Neuronal stem cell (in vitro differentiated cells): ENCODE measurements around the gene PIP5K1C.
A peak's percentile ranks its signal among the peaks of the same experiment; 100 is the strongest.
"Not testable (repeated sequence)": the region's sequence is repeated elsewhere in the genome, so short reads cannot be mapped to it uniquely, and the experiment has no call there.

ENCODE experiments used
- DNase-seq: peaks from one replicate; pipeline ENCODE4 v3.0.0-alpha.2; 2013; ENCODE audit warnings: low spot score
- H2AFZ ChIP-seq: one replicate; pipeline ENCODE4 v1.6.1; 2013; ENCODE audit warnings: mild to moderate bottlenecking, low read length, inconsistent platforms
- H2AK5ac ChIP-seq: 2 replicates; pipeline ENCODE4 v1.6.1; 2013; ENCODE audit warnings: low read depth, mild to moderate bottlenecking, inconsistent platforms, low read length, moderate library complexity, mixed read lengths
- H2BK120ac ChIP-seq: 2 replicates; pipeline ENCODE4 v1.6.1; 2013; ENCODE audit warnings: low read depth, mild to moderate bottlenecking, inconsistent platforms, low read length, moderate library complexity, mixed read lengths
- H2BK12ac ChIP-seq: one replicate; pipeline ENCODE4 v1.6.1; 2013; ENCODE audit warnings: low read length, inconsistent platforms
- H2BK15ac ChIP-seq: 2 replicates; pipeline ENCODE4 v1.6.1; 2013; ENCODE audit warnings: mild to moderate bottlenecking, low read length, inconsistent platforms, mixed read lengths
- H2BK5ac ChIP-seq: one replicate; pipeline ENCODE4 v1.6.1; 2013; ENCODE audit warnings: inconsistent platforms, mild to moderate bottlenecking, low read length, moderate library complexity
- H3K14ac ChIP-seq: one replicate; pipeline ENCODE4 v1.6.1; 2013; ENCODE audit warnings: low read length, inconsistent platforms
- H3K18ac ChIP-seq: 2 replicates; pipeline ENCODE4 v1.6.1; 2013; ENCODE audit warnings: low read length, inconsistent platforms
- H3K23ac ChIP-seq: 2 replicates; pipeline ENCODE4 v1.6.1; 2013; ENCODE audit warnings: low read depth, mild to moderate bottlenecking, mixed read lengths, low read length, inconsistent platforms; ENCODE audit not compliant: poor library complexity
- H3K27ac ChIP-seq: replicated peaks from 3 replicates; pipeline ENCODE4 v1.5.1; 2013; ENCODE audit warnings: low read length, inconsistent platforms
- H3K27me3 ChIP-seq, 3 experiments: 2 replicates each; pipeline ENCODE4 v1.6.1; 2013; ENCODE audit warnings: low read length in 3 of 3, mild to moderate bottlenecking in 2 of 3, inconsistent platforms in 1 of 3, low read depth in 1 of 3, mixed read lengths in 1 of 3, moderate library complexity in 1 of 3; ENCODE audit not compliant: control insufficient read depth in 3 of 3, insufficient read depth in 3 of 3
- H3K36me3 ChIP-seq, 2 donors: replicated peaks in 1 of 2; 2 replicates each; pipeline ENCODE4 v1.6.1; 2013; ENCODE audit warnings: low read length in 2 of 2; ENCODE audit not compliant: control insufficient read depth in 2 of 2, insufficient read depth in 2 of 2
- H3K4ac ChIP-seq: 2 replicates; pipeline ENCODE4 v1.6.1; 2013; ENCODE audit warnings: inconsistent platforms, mild to moderate bottlenecking, low read length, moderate library complexity
- H3K4me1 ChIP-seq, 2 donors: 1 replicate in 1 of 2; 2 replicates in 1 of 2; pipeline ENCODE4 v1.6.1; 2013; ENCODE audit warnings: low read length in 2 of 2, low read depth in 1 of 2; ENCODE audit not compliant: control insufficient read depth in 2 of 2, insufficient read depth in 1 of 2
- H3K4me2 ChIP-seq: one replicate; pipeline ENCODE4 v1.6.1; 2013; ENCODE audit warnings: mild to moderate bottlenecking, low read length, inconsistent platforms; ENCODE audit not compliant: insufficient read depth, poor library complexity, severe bottlenecking
- H3K4me3 ChIP-seq, 2 donors: 2 replicates each; pipeline ENCODE4 v1.5.1; 2013; ENCODE audit warnings: low read length in 2 of 2, mild to moderate bottlenecking in 2 of 2, inconsistent platforms in 1 of 2, moderate library complexity in 1 of 2
- H3K79me1 ChIP-seq: one replicate; pipeline ENCODE4 v1.6.1; 2013; ENCODE audit warnings: low read depth, mild to moderate bottlenecking, inconsistent platforms, low read length, moderate library complexity
- H3K9ac ChIP-seq: one replicate; pipeline ENCODE4 v1.6.1; 2013; ENCODE audit warnings: mild to moderate bottlenecking, low read depth, low read length, inconsistent platforms; ENCODE audit not compliant: poor library complexity
- H3K9me3 ChIP-seq, 2 donors: replicated peaks in 1 of 2; 2 replicates each; pipeline versions ENCODE3 to v1.6.1; 2013; ENCODE audit warnings: low read length in 2 of 2, mild to moderate bottlenecking in 2 of 2, inconsistent platforms in 1 of 2, low read depth in 1 of 2, mixed read lengths in 1 of 2, moderate library complexity in 1 of 2; ENCODE audit not compliant: control insufficient read depth in 2 of 2, insufficient read depth in 1 of 2
- H4K8ac ChIP-seq: one replicate; pipeline ENCODE4 v1.6.1; 2013; ENCODE audit warnings: low read depth, mild to moderate bottlenecking, inconsistent platforms, low read length, moderate library complexity
- H4K91ac ChIP-seq: one replicate; pipeline ENCODE4 v1.6.1; 2013; ENCODE audit warnings: low read length, low read depth, mild to moderate bottlenecking, inconsistent platforms; ENCODE audit not compliant: poor library complexity
- WGBS, 2 donors: extraction: QIAGEN DNeasy Blood & Tissue Kit; methylation state at CpG; one replicate each; pipeline ENCODE4 v1.1.7; 2013; ENCODE audit warnings: missing lambda C conversion rate in 2 of 2, mixed read lengths in 1 of 2; ENCODE audit not compliant: insufficient read length in 2 of 2, insufficient replicate concordance in 1 of 2; ENCODE audit errors: extremely low coverage in 2 of 2; 5-methylcytosine and 5-hydroxymethylcytosine counted together

PIP5K1C gene

GRCh38 chr19:3585301-3586126, 114.8 kb downstream of the PIP5K1C start, which contains the start of gene GIPC3:
TSS of gene GIPC3 (plus strand) at chr19:3585478. CDS start at chr19:3585598, 120 bp downstream.
- Histone ChIP-seq H2BK12ac (no peak within 1 kb of the TSS), H3K36me3 (no peaks in the 10 kb centered on the region), H2AK5ac (no peak within 1 kb of the TSS), H2AFZ (peak within 1 kb of the TSS; percentile 73), H3K4me1 (no peaks in the 10 kb centered on the region), H2BK120ac (no peak within 1 kb of the TSS), H3K4me3 (no peak within 1 kb of the TSS), H4K91ac (no peak within 1 kb of the TSS), H3K23ac (peak within 1 kb of the TSS; percentile 73), H2BK5ac (peak within 1 kb of the TSS; percentile 39), H2BK15ac (peak within 1 kb of the TSS; percentile 67), H3K9ac (no peak within 1 kb of the TSS), H3K4me2 (peak within 1 kb of the TSS; percentile 54), H3K27ac (no peak within 1 kb of the TSS), H3K18ac (peak within 1 kb of the TSS; percentile 91), H4K8ac (no peak within 1 kb of the TSS), H3K27me3 (peaks cover 8 to 24% (median 23%) of the 10 kb centered on the region in 3 experiments), H3K9me3 (no peaks in the 10 kb centered on the region), H3K14ac (no peak within 1 kb of the TSS), H3K79me1 (no peaks in the 10 kb centered on the region), H3K4ac (no peak within 1 kb of the TSS)
- WGBS, 2 donors, result no CpG with 5 or more reads among the region's 84 CpGs
- no peak for DNase-seq

DNA sequence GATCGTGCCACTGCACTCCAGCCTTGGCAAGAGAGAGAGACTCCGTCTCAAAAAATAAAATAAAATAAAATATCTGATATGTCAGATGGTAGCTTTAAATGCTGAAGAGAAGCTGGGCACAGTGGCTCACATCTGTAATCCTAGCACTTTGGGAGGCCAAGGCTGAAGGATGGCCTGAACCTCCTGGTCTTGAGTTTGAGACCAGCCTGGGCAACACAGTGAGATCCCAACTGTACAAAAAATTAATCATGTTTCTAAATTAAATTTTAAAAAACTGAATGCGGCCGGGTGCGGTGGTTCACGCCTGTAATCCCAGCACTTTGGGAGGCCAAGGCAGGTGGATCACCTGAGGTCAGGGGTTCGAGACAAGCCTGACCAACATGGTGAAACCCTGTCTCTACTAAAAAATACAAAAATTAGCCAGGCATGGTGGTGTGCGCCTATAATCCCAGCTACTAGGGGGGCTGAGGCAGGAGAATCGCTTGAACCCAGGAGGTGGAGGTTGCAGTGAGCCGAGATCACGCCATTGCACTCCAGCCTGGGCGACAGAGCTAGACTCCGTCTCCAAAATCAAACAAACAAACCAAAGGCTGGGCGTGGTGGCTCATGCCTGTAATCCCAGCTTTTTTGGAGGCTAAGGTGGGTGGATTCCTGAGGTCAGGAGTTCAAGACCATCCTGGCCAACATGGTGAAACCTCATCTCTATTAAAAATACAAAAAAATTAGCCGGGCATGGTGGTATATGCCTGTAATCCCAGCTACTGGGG, 116.0 kb downstream of the PIP5K1C start:
- not testable (repeated sequence) for H3K4me2 ChIP-seq, H3K23ac ChIP-seq, H3K4ac ChIP-seq, H2BK15ac ChIP-seq, H2AFZ ChIP-seq, H3K9me3 ChIP-seq, H3K14ac ChIP-seq, H2BK5ac ChIP-seq, H3K18ac ChIP-seq, H3K27ac ChIP-seq, H3K4me3 ChIP-seq, H2AK5ac ChIP-seq, H3K9ac ChIP-seq, H4K8ac ChIP-seq, DNase-seq, H2BK12ac ChIP-seq, H3K4me1 ChIP-seq, H3K36me3 ChIP-seq, H3K79me1 ChIP-seq, H2BK120ac ChIP-seq, H4K91ac ChIP-seq
- peaks cover 8 to 28% (median 23%) of the 10 kb centered on the region in 3 experiments for H3K27me3 ChIP-seq
- WGBS, 2 donors, result no CpG with 5 or more reads among the region's 15 CpGs

DNA sequence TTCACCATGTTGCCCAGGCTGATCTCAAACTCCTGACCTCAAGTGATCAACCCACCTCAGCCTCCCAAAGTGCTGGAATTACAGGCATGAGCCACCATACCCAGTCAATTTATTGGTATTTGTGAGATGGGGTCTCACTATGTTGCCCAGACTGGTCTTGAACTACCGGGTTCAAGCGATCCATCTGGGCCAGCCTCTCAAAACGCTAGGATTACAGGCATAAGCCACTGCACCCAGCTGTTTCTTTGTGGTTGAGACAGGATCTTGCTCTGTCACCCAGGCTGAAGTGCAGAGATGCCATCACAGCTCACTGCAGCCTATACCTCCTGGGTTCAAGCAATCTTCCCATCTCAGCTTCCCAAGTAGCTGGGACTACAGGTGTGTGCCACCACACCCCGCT, 118.5 kb downstream of the PIP5K1C start:
- not testable (repeated sequence) for H2BK12ac ChIP-seq

More for the DNA sequence above, 118.5 kb downstream of the PIP5K1C start:
- H3K23ac ChIP-seq, H3K18ac ChIP-seq, H3K9me3 ChIP-seq, H2BK5ac ChIP-seq, H3K14ac ChIP-seq, H3K4me1 ChIP-seq, H3K27ac ChIP-seq, H4K91ac ChIP-seq, DNase-seq, H2AK5ac ChIP-seq, H3K4me2 ChIP-seq, H4K8ac ChIP-seq, H2AFZ ChIP-seq, H2BK120ac ChIP-seq, H2BK15ac ChIP-seq, H3K4ac ChIP-seq, H3K36me3 ChIP-seq, H3K79me1 ChIP-seq, H3K4me3 ChIP-seq, H3K9ac ChIP-seq: not testable (repeated sequence)
- peaks cover 8 to 41% (median 22%) of the 10 kb centered on the region in 3 experiments for H3K27me3 ChIP-seq
- no CpG with 5 or more reads among the region's 4 CpGs for WGBS, 2 donors
